Activated CD8-positive, alpha-beta memory T cell treated with anti-CD3 and anti-CD28 coated beads, Interleukin-2, amount 50 U/mL, for 4 hours (primary cell): ENCODE results near the gene OMP.

ENCODE experiments used
- DNase-seq: peaks from one replicate; pipeline ENCODE4 v3.0.0-alpha.2; 2020

Gene OMP

GRCh38 chr11:77125695-77126094 is 23.1 kb downstream of the OMP start:
- no peak for DNase-seq

GRCh38 chr11:77126156-77126775 is 23.6 kb downstream of the OMP start:
- no peak for DNase-seq

GRCh38 chr11:77126861-77127234 is 24.2 kb downstream of the OMP start:
- DNase-seq = no peak

- peak; percentile 67 for DNase-seq
Observed at GRCh38 chr11:77127235-77127911, 24.7 kb downstream of the OMP start.

- no peak for DNase-seq
Observed at GRCh38 chr11:77127920-77128691, 25.5 kb downstream of the OMP start, which contains the start of gene MYO7A. TSS of gene MYO7A (plus strand) at chr11:77128246. CDS start at chr11:77130635, 2,389 bp downstream.

- no peak for DNase-seq
Observed at GRCh38 chr11:77129069-77129841, 26.6 kb downstream of the OMP start.

- DNase-seq = no peak
Observed at GRCh38 chr11:77129842-77130756, 27.5 kb downstream of the OMP start.

- DNase-seq = no peak
Observed at GRCh38 chr11:77130763-77131513, 28.3 kb downstream of the OMP start.

- no peak for DNase-seq
Observed at GRCh38 chr11:77131560-77131959, 28.9 kb downstream of the OMP start.

GRCh38 chr11:77135069-77135468 is 32.4 kb downstream of the OMP start:
- DNase-seq = no peak

GRCh38 chr11:77136074-77136473 is 33.4 kb downstream of the OMP start:
- no peak for DNase-seq

- no peak for DNase-seq
Observed at GRCh38 chr11:77136784-77137420, 34.3 kb downstream of the OMP start.

- no peak for DNase-seq
Observed at GRCh38 chr11:77137421-77137820, 34.8 kb downstream of the OMP start.

- no peak for DNase-seq
Observed at GRCh38 chr11:77138106-77138649, 35.5 kb downstream of the OMP start.

GRCh38 chr11:77139201-77139600 is 36.6 kb downstream of the OMP start:
- no peak for DNase-seq

GRCh38 chr11:77140231-77140851 is 37.7 kb downstream of the OMP start:
- DNase-seq = no peak

GRCh38 chr11:77141034-77141433 is 38.4 kb downstream of the OMP start:
- no peak for DNase-seq

GRCh38 chr11:77141475-77141874 is 38.8 kb downstream of the OMP start:
- no peak for DNase-seq

GRCh38 chr11:77142091-77142975 is 39.7 kb downstream of the OMP start:
- no peak for DNase-seq
